AG08395 (cell line): ENCODE data around the gene IL36A.

Source experiments
- DNase-seq: peaks from one replicate; pipeline ENCODE4 v3.0.0; 2012; ENCODE audit warnings: mixed read lengths, low spot score

IL36A gene

DNA sequence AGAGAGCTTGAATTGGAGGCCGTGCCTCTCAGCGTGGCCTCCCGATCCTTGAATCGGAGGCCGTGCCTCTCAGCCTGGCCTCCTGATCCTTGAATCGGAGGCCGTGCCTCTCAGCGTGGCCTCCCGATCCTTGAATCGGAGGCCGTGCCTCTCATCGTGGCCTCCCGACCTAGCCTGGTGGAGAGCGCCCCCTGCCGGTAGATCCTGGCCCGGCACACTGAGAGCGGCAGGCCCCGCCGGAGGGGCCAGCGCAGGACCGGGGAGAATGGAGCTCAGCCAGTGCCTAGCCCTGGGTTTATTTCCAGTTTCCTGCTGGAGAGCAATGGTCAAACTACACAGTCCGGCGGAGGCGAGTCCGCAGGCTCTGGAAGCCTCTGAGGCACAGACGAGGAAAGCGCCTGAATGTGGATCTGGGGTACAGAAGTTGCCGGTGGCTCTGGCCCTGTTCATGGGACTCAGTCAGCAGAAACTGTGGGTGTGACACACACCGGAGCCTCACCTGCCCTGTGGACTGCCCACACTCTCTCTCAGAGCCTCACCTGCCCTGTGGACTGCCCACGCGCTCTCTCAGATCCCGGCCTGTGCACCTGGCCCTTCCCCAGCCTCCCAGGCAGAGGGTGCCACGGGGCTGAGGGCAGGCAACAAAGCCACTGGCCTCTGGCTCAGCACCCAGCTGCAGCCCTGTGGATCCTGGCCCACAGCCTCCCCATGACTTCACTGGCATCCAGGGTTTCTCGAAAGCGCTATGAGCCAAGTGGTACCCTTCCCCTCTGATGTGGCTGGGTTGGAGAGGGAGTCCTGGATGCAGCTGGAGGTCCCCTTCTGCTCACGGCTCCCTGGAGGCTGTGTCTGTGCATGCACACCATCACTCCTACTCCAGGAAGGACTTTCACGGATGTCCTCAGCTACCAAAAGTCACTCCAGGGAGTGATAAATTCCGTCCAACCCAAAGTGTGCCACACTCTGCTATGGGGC, 45.9 kb downstream of the IL36A start:
- no peak for DNase-seq

- no peak for DNase-seq
Measured at GRCh38 chr2:113052396-113052917, 47.2 kb downstream of the IL36A start, which contains the start of gene IL36B. IL36B (minus strand) TSS chr2:113052867.

GRCh38 chr2:113053666-113054065, 48.4 kb downstream of the IL36A start:
- DNase-seq = no peak

- no peak for DNase-seq
Measured at GRCh38 chr2:113054066-113054465, 48.8 kb downstream of the IL36A start.

- DNase-seq = no peak
Measured at GRCh38 chr2:113056521-113056920, 51.3 kb downstream of the IL36A start.

GRCh38 chr2:113057117-113057516, 51.9 kb downstream of the IL36A start:
- DNase-seq = no peak
